ENCODE measurements around the gene OSBPL8.

OSBPL8 gene

GRCh38 chr12:76450690-76451089 lies 108.9 kb downstream of the OSBPL8 start:
- no peak for DNase-seq
- peaks cover 47% of the 10 kb centered on the region for H3K36me3 Mint-ChIP-seq (ENCODE audit: low read depth)
- H3K4me1 Mint-ChIP-seq (ENCODE audit: low read depth), result peaks cover 42% of the 10 kb centered on the region
- H3K9me3 Mint-ChIP-seq, result no peaks in the 10 kb centered on the region
- no peak overlapping the region for H3K27ac Mint-ChIP-seq
- no peaks in the 10 kb centered on the region for H3K27me3 Mint-ChIP-seq
- no peak overlapping the region for H3K4me3 Mint-ChIP-seq

- no peaks in the 10 kb centered on the region for H3K27me3 Mint-ChIP-seq
- H3K36me3 Mint-ChIP-seq (ENCODE audit: low read depth), result peaks cover 50% of the 10 kb centered on the region
- H3K27ac Mint-ChIP-seq, result no peak overlapping the region
- H3K4me1 Mint-ChIP-seq (ENCODE audit: low read depth), result peaks cover 43% of the 10 kb centered on the region
- H3K4me3 Mint-ChIP-seq, result no peak overlapping the region
- H3K9me3 Mint-ChIP-seq, result no peaks in the 10 kb centered on the region
- no peak for DNase-seq
Measured at GRCh38 chr12:76449993-76450392, 109.6 kb downstream of the OSBPL8 start.

- H3K4me3 Mint-ChIP-seq, result no peak overlapping the region
Measured at GRCh38 chr12:76449583-76449982, 110.0 kb downstream of the OSBPL8 start.

GRCh38 chr12:76449016-76449415 lies 110.6 kb downstream of the OSBPL8 start:
- H3K27me3 Mint-ChIP-seq, result no peaks in the 10 kb centered on the region
- no peak for DNase-seq
- peak overlapping the region; percentile 59 for H3K27ac Mint-ChIP-seq
- H3K4me1 Mint-ChIP-seq (ENCODE audit: low read depth), result peaks cover 52% of the 10 kb centered on the region
- H3K36me3 Mint-ChIP-seq (ENCODE audit: low read depth), result peaks cover 50% of the 10 kb centered on the region
- H3K4me3 Mint-ChIP-seq, result no peak overlapping the region
- no peaks in the 10 kb centered on the region for H3K9me3 Mint-ChIP-seq

More at GRCh38 chr12:76449583-76449982, 110.0 kb downstream of the OSBPL8 start:
- no peaks in the 10 kb centered on the region for H3K9me3 Mint-ChIP-seq
- peaks cover 46% of the 10 kb centered on the region for H3K4me1 Mint-ChIP-seq (ENCODE audit: low read depth)
- peaks cover 50% of the 10 kb centered on the region for H3K36me3 Mint-ChIP-seq (ENCODE audit: low read depth)
- H3K27me3 Mint-ChIP-seq, result no peaks in the 10 kb centered on the region
- DNase-seq, result no peak
- peak overlapping the region; percentile 59 for H3K27ac Mint-ChIP-seq

- DNase-seq, result no peak
- H3K27ac Mint-ChIP-seq, result no peak overlapping the region
- peaks cover 36% of the 10 kb centered on the region for H3K36me3 Mint-ChIP-seq (ENCODE audit: low read depth)
- H3K4me3 Mint-ChIP-seq, result no peak overlapping the region
- H3K27me3 Mint-ChIP-seq, result no peaks in the 10 kb centered on the region
- peaks cover 58% of the 10 kb centered on the region for H3K4me1 Mint-ChIP-seq (ENCODE audit: low read depth)
- H3K9me3 Mint-ChIP-seq, result no peaks in the 10 kb centered on the region
Measured at GRCh38 chr12:76446090-76446489, 113.5 kb downstream of the OSBPL8 start.

GRCh38 chr12:76445462-76445861 lies 114.1 kb downstream of the OSBPL8 start:
- peaks cover 58% of the 10 kb centered on the region for H3K4me1 Mint-ChIP-seq (ENCODE audit: low read depth)
- no peak overlapping the region for H3K27ac Mint-ChIP-seq
- no peak overlapping the region for H3K4me3 Mint-ChIP-seq
- H3K36me3 Mint-ChIP-seq (ENCODE audit: low read depth), result peaks cover 37% of the 10 kb centered on the region
- no peaks in the 10 kb centered on the region for H3K9me3 Mint-ChIP-seq
- DNase-seq, result no peak
- H3K27me3 Mint-ChIP-seq, result no peaks in the 10 kb centered on the region

- Mint-ChIP-seq H3K4me1 (ENCODE audit: low read depth) (peaks cover 51% of the 10 kb centered on the region), H3K4me3 (no peak overlapping the region), H3K27me3 (no peaks in the 10 kb centered on the region), H3K27ac (no peak overlapping the region), H3K9me3 (no peaks in the 10 kb centered on the region), H3K36me3 (ENCODE audit: low read depth) (peaks cover 37% of the 10 kb centered on the region)
- DNase-seq, result no peak
Measured at GRCh38 chr12:76444408-76444984, 115.1 kb downstream of the OSBPL8 start.

GRCh38 chr12:76441016-76441415 lies 118.6 kb downstream of the OSBPL8 start:
- H3K27ac Mint-ChIP-seq, result no peak overlapping the region
- no peak overlapping the region for H3K4me3 Mint-ChIP-seq
- peaks cover 38% of the 10 kb centered on the region for H3K4me1 Mint-ChIP-seq (ENCODE audit: low read depth)
- H3K36me3 Mint-ChIP-seq (ENCODE audit: low read depth), result peaks cover 42% of the 10 kb centered on the region
- no peak for DNase-seq
- H3K27me3 Mint-ChIP-seq, result no peaks in the 10 kb centered on the region
- peaks cover 6% of the 10 kb centered on the region for H3K9me3 Mint-ChIP-seq

- H3K4me1 Mint-ChIP-seq (ENCODE audit: low read depth), result peaks cover 30% of the 10 kb centered on the region
- H3K9me3 Mint-ChIP-seq, result peaks cover 39% of the 10 kb centered on the region
- H3K27ac Mint-ChIP-seq, result no peak overlapping the region
- no peak for DNase-seq
- no peaks in the 10 kb centered on the region for H3K27me3 Mint-ChIP-seq
- peaks cover 73% of the 10 kb centered on the region for H3K36me3 Mint-ChIP-seq (ENCODE audit: low read depth)
- no peak overlapping the region for H3K4me3 Mint-ChIP-seq
Measured at GRCh38 chr12:76432733-76433132, 126.8 kb downstream of the OSBPL8 start.

GRCh38 chr12:76428117-76428516 lies 131.5 kb downstream of the OSBPL8 start:
- no peak for DNase-seq
- Mint-ChIP-seq H3K27me3 (no peaks in the 10 kb centered on the region), H3K4me1 (ENCODE audit: low read depth) (peaks cover 37% of the 10 kb centered on the region), H3K9me3 (peaks cover 38% of the 10 kb centered on the region), H3K36me3 (ENCODE audit: low read depth) (peaks cover 64% of the 10 kb centered on the region), H3K27ac (no peak overlapping the region), H3K4me3 (no peak overlapping the region)

GRCh38 chr12:76426160-76426559 lies 133.4 kb downstream of the OSBPL8 start:
- Mint-ChIP-seq H3K4me3 (no peak overlapping the region), H3K36me3 (ENCODE audit: low read depth) (peaks cover 45% of the 10 kb centered on the region), H3K4me1 (ENCODE audit: low read depth) (peaks cover 38% of the 10 kb centered on the region), H3K27me3 (no peaks in the 10 kb centered on the region), H3K9me3 (peaks cover 21% of the 10 kb centered on the region), H3K27ac (no peak overlapping the region)
- no peak for DNase-seq

- Mint-ChIP-seq H3K4me3 (no peak overlapping the region), H3K27ac (no peak overlapping the region), H3K4me1 (ENCODE audit: low read depth) (peaks cover 31% of the 10 kb centered on the region), H3K27me3 (no peaks in the 10 kb centered on the region), H3K9me3 (peaks cover 20% of the 10 kb centered on the region), H3K36me3 (ENCODE audit: low read depth) (peaks cover 32% of the 10 kb centered on the region)
- DNase-seq, result no peak
Measured at GRCh38 chr12:76424941-76425340, 134.6 kb downstream of the OSBPL8 start.

- DNase-seq, result no peak
- Mint-ChIP-seq H3K27me3 (no peaks in the 10 kb centered on the region), H3K36me3 (ENCODE audit: low read depth) (peaks cover 30% of the 10 kb centered on the region), H3K27ac (no peak overlapping the region), H3K4me1 (ENCODE audit: low read depth) (peaks cover 30% of the 10 kb centered on the region), H3K9me3 (peaks cover 20% of the 10 kb centered on the region), H3K4me3 (no peak overlapping the region)
Measured at GRCh38 chr12:76422543-76423438, 136.8 kb downstream of the OSBPL8 start.

GRCh38 chr12:76422154-76422542 lies 137.4 kb downstream of the OSBPL8 start:
- peaks cover 36% of the 10 kb centered on the region for H3K4me1 Mint-ChIP-seq (ENCODE audit: low read depth)
- H3K36me3 Mint-ChIP-seq (ENCODE audit: low read depth), result peaks cover 35% of the 10 kb centered on the region
- H3K9me3 Mint-ChIP-seq, result peaks cover 20% of the 10 kb centered on the region
- no peak for DNase-seq
- H3K27me3 Mint-ChIP-seq, result no peaks in the 10 kb centered on the region
- H3K4me3 Mint-ChIP-seq, result no peak overlapping the region
- H3K27ac Mint-ChIP-seq, result no peak overlapping the region

GRCh38 chr12:76421046-76421445 lies 138.5 kb downstream of the OSBPL8 start:
- Mint-ChIP-seq H3K27me3 (no peaks in the 10 kb centered on the region), H3K27ac (no peak overlapping the region), H3K4me3 (no peak overlapping the region), H3K4me1 (ENCODE audit: low read depth) (peaks cover 35% of the 10 kb centered on the region), H3K9me3 (peaks cover 12% of the 10 kb centered on the region), H3K36me3 (ENCODE audit: low read depth) (peaks cover 25% of the 10 kb centered on the region)
- no peak for DNase-seq

Measured in activated T-cell treated with anti-CD3 and anti-CD28 coated beads, Interleukin-2, amount 50 U/mL, for 24 hours (primary cell).